ENCODE data around the gene PTHLH. TPM values are rescaled to one million over a fixed set of nuclear protein-coding genes. Genes with fewer than 3 reads are reported as not detected.
A peak's percentile ranks its signal among the peaks of the same experiment; 100 is the strongest.

The PTHLH gene
- total and polyA plus RNA-seq, 5 experiments from 2014 or later, result not detected

GRCh38 chr12:27953348-27953747, 19.2 kb downstream of the PTHLH start:
- Mint-ChIP-seq H3K27ac (no peak overlapping the region), H3K36me3 (no peaks in the 10 kb centered on the region), H3K4me3 (no peak overlapping the region), H3K9me3 (peaks cover 0 to 2% (median 0%) of the 10 kb centered on the region in 9 donors), H3K27me3 (peaks cover 9 to 23% (median 12%) of the 10 kb centered on the region in 5 donors), H3K4me1 (no peaks in the 10 kb centered on the region)
- DNase-seq (no peak), ATAC-seq (no peak)
- POLR2A ChIA-PET, result no interaction called here

- POLR2A ChIA-PET, result no interaction called here
- Mint-ChIP-seq H3K9me3 (peaks cover 0 to under 1% (median 0%) of the 10 kb centered on the region in 9 donors), H3K4me3 (no peak overlapping the region), H3K4me1 (no peaks in the 10 kb centered on the region), H3K27me3 (peaks cover 7 to 14% (median 12%) of the 10 kb centered on the region in 5 donors), H3K27ac (peak overlapping the region in 1 of 10 donors; percentile 24), H3K36me3 (no peaks in the 10 kb centered on the region)
- ATAC-seq (no peak), DNase-seq (no peak)
Observed at GRCh38 chr12:27952510-27952909, 20.0 kb downstream of the PTHLH start.

GRCh38 chr12:27951898-27952297, 20.6 kb downstream of the PTHLH start:
- no peaks in the 10 kb centered on the region for H3K4me1 Mint-ChIP-seq
- DNase-seq (no peak), ATAC-seq (no peak)
- H3K9me3 Mint-ChIP-seq, result no peaks in the 10 kb centered on the region
- H3K27me3 Mint-ChIP-seq, result peaks cover 4 to 14% (median 9%) of the 10 kb centered on the region in 5 donors
- no peak overlapping the region for H3K27ac Mint-ChIP-seq
- H3K36me3 Mint-ChIP-seq, result no peaks in the 10 kb centered on the region
- POLR2A ChIA-PET, result no interaction called here
- no peak overlapping the region for H3K4me3 Mint-ChIP-seq

GRCh38 chr12:27946421-27946820, 26.1 kb downstream of the PTHLH start:
- H3K4me1 Mint-ChIP-seq, result peaks cover 0 to 2% (median 0%) of the 10 kb centered on the region in 4 donors
- DNase-seq, result no peak
- POLR2A ChIA-PET, result no interaction called here
- H3K27me3 Mint-ChIP-seq, result peaks cover 3 to 22% (median 17%) of the 10 kb centered on the region in 5 donors
- ATAC-seq, result no peak
- no peak overlapping the region for H3K4me3 Mint-ChIP-seq
- peak overlapping the region in 1 of 10 donors; percentile 2 for H3K27ac Mint-ChIP-seq
- H3K9me3 Mint-ChIP-seq, result no peaks in the 10 kb centered on the region
- H3K36me3 Mint-ChIP-seq, result no peaks in the 10 kb centered on the region

- ATAC-seq, result peak; percentile 66 to 73
- H3K4me3 Mint-ChIP-seq, result no peak overlapping the region
- H3K9me3 Mint-ChIP-seq, result no peaks in the 10 kb centered on the region
- no peaks in the 10 kb centered on the region for H3K36me3 Mint-ChIP-seq
- POLR2A ChIA-PET, result no interaction called here
- peak; percentile 16 to 73 (median 52) for DNase-seq
- H3K4me1 Mint-ChIP-seq, result no peaks in the 10 kb centered on the region
- no peak overlapping the region for H3K27ac Mint-ChIP-seq
- peaks cover 3 to 19% (median 11%) of the 10 kb centered on the region in 5 donors for H3K27me3 Mint-ChIP-seq
Observed at GRCh38 chr12:27940756-27941402, 31.7 kb downstream of the PTHLH start.

- ATAC-seq, result no peak
- DNase-seq, result no peak
- no peaks in the 10 kb centered on the region for H3K9me3 Mint-ChIP-seq
- H3K27me3 Mint-ChIP-seq, result peaks cover 3 to 19% (median 11%) of the 10 kb centered on the region in 5 donors
- no peaks in the 10 kb centered on the region for H3K4me1 Mint-ChIP-seq
- H3K36me3 Mint-ChIP-seq, result no peaks in the 10 kb centered on the region
- no peak overlapping the region for H3K27ac Mint-ChIP-seq
- POLR2A ChIA-PET, result no interaction called here
- H3K4me3 Mint-ChIP-seq, result no peak overlapping the region
Observed at GRCh38 chr12:27940245-27940644, 32.3 kb downstream of the PTHLH start.

- no peak for DNase-seq
- no peaks in the 10 kb centered on the region for H3K36me3 Mint-ChIP-seq
- no peak overlapping the region for H3K27ac Mint-ChIP-seq
- H3K4me3 Mint-ChIP-seq, result no peak overlapping the region
- H3K9me3 Mint-ChIP-seq, result no peaks in the 10 kb centered on the region
- H3K27me3 Mint-ChIP-seq, result peaks cover 0 to 7% (median 6%) of the 10 kb centered on the region in 5 donors
- POLR2A ChIA-PET, result no interaction called here
- no peaks in the 10 kb centered on the region for H3K4me1 Mint-ChIP-seq
- ATAC-seq, result no peak
Observed at GRCh38 chr12:27937768-27938167, 34.8 kb downstream of the PTHLH start.

GRCh38 chr12:27936196-27936595, 36.3 kb downstream of the PTHLH start:
- H3K4me3 Mint-ChIP-seq, result no peak overlapping the region
- ATAC-seq (no peak), DNase-seq (no peak)
- H3K27ac Mint-ChIP-seq, result no peak overlapping the region
- H3K36me3 Mint-ChIP-seq, result no peaks in the 10 kb centered on the region
- POLR2A ChIA-PET, result no interaction called here
- no peaks in the 10 kb centered on the region for H3K4me1 Mint-ChIP-seq
- no peaks in the 10 kb centered on the region for H3K9me3 Mint-ChIP-seq
- peaks cover 0 to 13% (median 9%) of the 10 kb centered on the region in 5 donors for H3K27me3 Mint-ChIP-seq

- DNase-seq (no peak), ATAC-seq (no peak)
- Mint-ChIP-seq H3K27ac (no peak overlapping the region), H3K4me1 (no peaks in the 10 kb centered on the region), H3K9me3 (no peaks in the 10 kb centered on the region), H3K27me3 (peaks cover 6 to 14% (median 9%) of the 10 kb centered on the region in 5 donors), H3K36me3 (no peaks in the 10 kb centered on the region), H3K4me3 (no peak overlapping the region)
- POLR2A ChIA-PET, result no interaction called here
Observed at GRCh38 chr12:27934276-27934675, 38.3 kb downstream of the PTHLH start.

GRCh38 chr12:27931390-27931789, 41.1 kb downstream of the PTHLH start:
- Mint-ChIP-seq H3K27me3 (peaks cover 9 to 20% (median 14%) of the 10 kb centered on the region in 5 donors), H3K4me1 (no peaks in the 10 kb centered on the region), H3K36me3 (no peaks in the 10 kb centered on the region), H3K9me3 (no peaks in the 10 kb centered on the region), H3K4me3 (no peak overlapping the region), H3K27ac (no peak overlapping the region)
- DNase-seq (no peak), ATAC-seq (no peak)
- POLR2A ChIA-PET, result no interaction called here

GRCh38 chr12:27927347-27927746, 45.2 kb downstream of the PTHLH start:
- Mint-ChIP-seq H3K4me3 (no peak overlapping the region), H3K27ac (no peak overlapping the region), H3K9me3 (no peaks in the 10 kb centered on the region), H3K27me3 (peaks cover 8 to 27% (median 17%) of the 10 kb centered on the region in 5 donors), H3K36me3 (no peaks in the 10 kb centered on the region), H3K4me1 (no peaks in the 10 kb centered on the region)
- POLR2A ChIA-PET, result no interaction called here
- no peak for ATAC-seq
- no peak for DNase-seq

- H3K27me3 Mint-ChIP-seq, result peaks cover 8 to 34% (median 19%) of the 10 kb centered on the region in 5 donors
- POLR2A ChIA-PET, result no interaction called here
- no peak overlapping the region for H3K27ac Mint-ChIP-seq
- ATAC-seq (no peak), DNase-seq (no peak)
- H3K4me1 Mint-ChIP-seq, result no peaks in the 10 kb centered on the region
- H3K9me3 Mint-ChIP-seq, result no peaks in the 10 kb centered on the region
- no peak overlapping the region for H3K4me3 Mint-ChIP-seq
- H3K36me3 Mint-ChIP-seq, result no peaks in the 10 kb centered on the region
Observed at GRCh38 chr12:27924350-27925135, 48.0 kb downstream of the PTHLH start.

- DNase-seq (no peak), ATAC-seq (no peak)
- peaks cover 9 to 40% (median 17%) of the 10 kb centered on the region in 5 donors for H3K27me3 Mint-ChIP-seq
- POLR2A ChIA-PET, result no interaction called here
- no peaks in the 10 kb centered on the region for H3K36me3 Mint-ChIP-seq
- no peaks in the 10 kb centered on the region for H3K9me3 Mint-ChIP-seq
- peak overlapping the region in 1 of 10 donors; percentile 24 for H3K27ac Mint-ChIP-seq
- H3K4me1 Mint-ChIP-seq, result no peaks in the 10 kb centered on the region
- no peak overlapping the region for H3K4me3 Mint-ChIP-seq
Observed at GRCh38 chr12:27922531-27923139, 49.9 kb downstream of the PTHLH start.
